Stimulated activated naive CD8-positive, alpha-beta T cell treated with anti-CD3 and anti-CD28 coated beads, Interleukin-15, Interleukin-2, amounts not matched to agents 100 ng/mL and 50 ng/mL, for 24 hours (primary cell): ENCODE results near the gene SCAF11.
"Not testable (repeated sequence)": the region's sequence is repeated elsewhere in the genome, so short reads cannot be mapped to it uniquely, and the experiment has no call there.

Source experiments
- H3K27ac Mint-ChIP-seq: one replicate; pipeline ENCODE4 v1.8.0; 2021; ENCODE audit warnings: mild to moderate bottlenecking, mixed read lengths
- H3K27me3 Mint-ChIP-seq: one replicate; pipeline ENCODE4 v1.8.0; 2021; ENCODE audit warnings: mixed read lengths
- H3K36me3 Mint-ChIP-seq: one replicate; pipeline ENCODE4 v1.8.0; 2021; ENCODE audit warnings: low read depth, mixed read lengths
- H3K4me1 Mint-ChIP-seq: one replicate; pipeline ENCODE4 v1.8.0; 2021; ENCODE audit warnings: low read depth, mixed read lengths
- H3K4me3 Mint-ChIP-seq: one replicate; pipeline ENCODE4 v1.8.0; 2021; ENCODE audit warnings: mild to moderate bottlenecking, mixed read lengths
- H3K9me3 Mint-ChIP-seq: one replicate; pipeline ENCODE4 v1.8.0; 2021; ENCODE audit warnings: mixed read lengths

SCAF11 gene, protein sequence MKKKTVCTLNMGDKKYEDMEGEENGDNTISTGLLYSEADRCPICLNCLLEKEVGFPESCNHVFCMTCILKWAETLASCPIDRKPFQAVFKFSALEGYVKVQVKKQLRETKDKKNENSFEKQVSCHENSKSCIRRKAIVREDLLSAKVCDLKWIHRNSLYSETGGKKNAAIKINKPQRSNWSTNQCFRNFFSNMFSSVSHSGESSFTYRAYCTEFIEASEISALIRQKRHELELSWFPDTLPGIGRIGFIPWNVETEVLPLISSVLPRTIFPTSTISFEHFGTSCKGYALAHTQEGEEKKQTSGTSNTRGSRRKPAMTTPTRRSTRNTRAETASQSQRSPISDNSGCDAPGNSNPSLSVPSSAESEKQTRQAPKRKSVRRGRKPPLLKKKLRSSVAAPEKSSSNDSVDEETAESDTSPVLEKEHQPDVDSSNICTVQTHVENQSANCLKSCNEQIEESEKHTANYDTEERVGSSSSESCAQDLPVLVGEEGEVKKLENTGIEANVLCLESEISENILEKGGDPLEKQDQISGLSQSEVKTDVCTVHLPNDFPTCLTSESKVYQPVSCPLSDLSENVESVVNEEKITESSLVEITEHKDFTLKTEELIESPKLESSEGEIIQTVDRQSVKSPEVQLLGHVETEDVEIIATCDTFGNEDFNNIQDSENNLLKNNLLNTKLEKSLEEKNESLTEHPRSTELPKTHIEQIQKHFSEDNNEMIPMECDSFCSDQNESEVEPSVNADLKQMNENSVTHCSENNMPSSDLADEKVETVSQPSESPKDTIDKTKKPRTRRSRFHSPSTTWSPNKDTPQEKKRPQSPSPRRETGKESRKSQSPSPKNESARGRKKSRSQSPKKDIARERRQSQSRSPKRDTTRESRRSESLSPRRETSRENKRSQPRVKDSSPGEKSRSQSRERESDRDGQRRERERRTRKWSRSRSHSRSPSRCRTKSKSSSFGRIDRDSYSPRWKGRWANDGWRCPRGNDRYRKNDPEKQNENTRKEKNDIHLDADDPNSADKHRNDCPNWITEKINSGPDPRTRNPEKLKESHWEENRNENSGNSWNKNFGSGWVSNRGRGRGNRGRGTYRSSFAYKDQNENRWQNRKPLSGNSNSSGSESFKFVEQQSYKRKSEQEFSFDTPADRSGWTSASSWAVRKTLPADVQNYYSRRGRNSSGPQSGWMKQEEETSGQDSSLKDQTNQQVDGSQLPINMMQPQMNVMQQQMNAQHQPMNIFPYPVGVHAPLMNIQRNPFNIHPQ (N-terminal part only)

DNA sequence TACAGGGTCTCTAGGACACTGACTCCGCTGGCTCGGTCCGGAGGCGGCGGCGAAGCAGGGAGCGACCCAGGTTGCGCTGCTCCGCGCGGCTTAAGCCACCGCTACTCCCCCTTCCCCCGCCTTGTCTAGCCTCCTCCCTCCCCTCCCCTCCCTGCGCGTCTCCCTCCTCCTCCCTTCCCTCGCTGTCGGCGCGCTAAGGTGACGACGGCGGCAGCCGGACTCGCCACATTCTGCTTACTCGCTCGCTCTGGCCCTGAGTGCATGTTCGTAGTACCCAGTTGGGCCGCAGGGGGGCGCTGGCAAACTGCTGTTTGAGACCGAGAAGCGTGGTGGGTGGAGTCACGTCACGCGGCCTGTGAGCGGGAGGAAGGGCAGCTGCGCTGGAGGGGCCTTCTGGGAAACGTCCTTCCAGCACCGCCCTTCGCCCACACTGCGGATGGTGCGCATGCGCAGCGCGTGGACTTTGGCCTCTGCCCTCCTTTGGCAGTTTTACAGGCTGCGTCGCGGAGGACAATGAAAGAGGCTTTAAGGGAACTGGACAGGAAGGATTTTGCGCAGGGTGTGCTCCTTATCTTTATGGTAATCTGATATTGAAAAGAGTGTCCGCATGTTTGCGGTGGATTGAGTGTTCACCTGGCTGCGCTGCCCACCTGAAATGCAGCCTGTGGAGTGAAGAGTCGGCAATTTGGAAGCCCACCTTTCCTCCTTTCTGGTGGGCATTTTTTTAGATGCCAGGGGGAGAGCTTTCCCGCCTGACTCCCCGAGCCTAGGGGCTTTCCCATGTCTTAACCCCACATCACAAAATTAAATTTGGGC lies at the start of gene SCAF11:
Gene SCAF11 (minus strand): TSS at position 107 of the 816 bp plus-strand sequence. CDS start 26,407 bp downstream, outside the sequence.
- Mint-ChIP-seq H3K4me1 (peaks cover 52% of the 10 kb centered on the region), H3K36me3 (peaks cover 33% of the 10 kb centered on the region), H3K9me3 (no peaks in the 10 kb centered on the region), H3K27ac (peak within 1 kb of the TSS; percentile 98), H3K27me3 (no peaks in the 10 kb centered on the region), H3K4me3 (peak within 1 kb of the TSS; percentile 95)

GRCh38 chr12:46037066-46037465 lies 46.7 kb upstream of the SCAF11 start:
- H3K27ac Mint-ChIP-seq, H3K36me3 Mint-ChIP-seq, H3K4me3 Mint-ChIP-seq, H3K9me3 Mint-ChIP-seq, H3K4me1 Mint-ChIP-seq: not testable (repeated sequence)
- H3K27me3 Mint-ChIP-seq: peaks cover 11% of the 10 kb centered on the region

DNA sequence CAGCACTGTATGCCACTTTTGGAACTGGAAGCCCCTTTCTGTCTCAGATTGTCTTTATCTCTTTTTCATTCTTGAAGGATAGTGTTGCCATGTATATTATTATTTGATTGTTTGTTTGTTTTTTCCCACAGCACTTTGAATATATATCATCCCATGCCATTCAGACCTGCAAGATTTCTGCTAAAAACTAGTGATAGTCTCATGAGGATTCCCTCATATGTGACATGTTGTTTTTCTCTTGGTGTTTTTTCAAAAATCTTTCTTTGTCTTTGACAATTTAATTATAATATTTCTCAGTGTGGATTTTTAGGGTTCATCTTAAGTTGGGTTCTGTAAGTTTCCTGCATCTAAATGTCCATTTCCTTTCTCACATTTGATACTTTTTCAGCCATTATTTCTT lies 36.8 kb upstream of the SCAF11 start:
- Mint-ChIP-seq H3K4me1 (no peaks in the 10 kb centered on the region), H3K36me3 (peaks cover 13% of the 10 kb centered on the region), H3K4me3 (no peak overlapping the region)

GRCh38 chr12:46024099-46024498 lies 33.7 kb upstream of the SCAF11 start:
- Mint-ChIP-seq H3K9me3 (peaks cover 47% of the 10 kb centered on the region), H3K4me1 (no peaks in the 10 kb centered on the region), H3K4me3 (no peak overlapping the region), H3K27ac (no peak overlapping the region), H3K36me3 (peaks cover 16% of the 10 kb centered on the region), H3K27me3 (peaks cover 26% of the 10 kb centered on the region)

More for the DNA sequence above, 36.8 kb upstream of the SCAF11 start:
- H3K27me3 Mint-ChIP-seq: peaks cover 7% of the 10 kb centered on the region
- H3K27ac Mint-ChIP-seq: no peak overlapping the region
- peaks cover 45% of the 10 kb centered on the region for H3K9me3 Mint-ChIP-seq

DNA sequence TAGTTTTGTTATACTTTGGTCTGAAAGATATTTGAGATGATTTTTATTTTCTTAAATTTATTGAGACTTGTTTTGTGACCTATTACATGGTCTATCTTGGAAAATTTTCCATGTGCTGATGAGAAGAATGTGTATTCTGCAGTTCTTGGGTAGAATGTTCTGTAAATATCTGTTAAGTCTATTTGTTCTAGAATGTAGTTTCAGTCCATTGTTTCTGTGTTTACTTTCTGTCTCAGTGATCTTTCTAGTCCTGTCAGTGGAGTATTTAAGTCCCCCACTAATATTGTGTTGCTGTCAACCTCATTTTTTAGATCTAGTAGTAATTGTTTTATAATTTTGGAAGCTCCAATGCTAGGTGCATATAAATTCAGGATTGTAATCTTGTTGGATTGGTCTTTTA lies 30.4 kb upstream of the SCAF11 start:
- H3K27ac Mint-ChIP-seq: no peak overlapping the region
- no peak overlapping the region for H3K4me3 Mint-ChIP-seq
- H3K27me3 Mint-ChIP-seq: peaks cover 22% of the 10 kb centered on the region
- H3K9me3 Mint-ChIP-seq: peaks cover 26% of the 10 kb centered on the region
- peaks cover 8% of the 10 kb centered on the region for H3K36me3 Mint-ChIP-seq
- H3K4me1 Mint-ChIP-seq: no peaks in the 10 kb centered on the region

GRCh38 chr12:46018712-46019111 lies 28.3 kb upstream of the SCAF11 start:
- not testable (repeated sequence) for H3K4me1 Mint-ChIP-seq, H3K27ac Mint-ChIP-seq, H3K36me3 Mint-ChIP-seq, H3K4me3 Mint-ChIP-seq
- Mint-ChIP-seq H3K9me3 (peaks cover 18% of the 10 kb centered on the region), H3K27me3 (peaks cover 22% of the 10 kb centered on the region)

- peaks cover 22% of the 10 kb centered on the region for H3K27me3 Mint-ChIP-seq
- not testable (repeated sequence) for H3K27ac Mint-ChIP-seq, H3K4me3 Mint-ChIP-seq, H3K36me3 Mint-ChIP-seq, H3K4me1 Mint-ChIP-seq
- peaks cover 18% of the 10 kb centered on the region for H3K9me3 Mint-ChIP-seq
Observed at GRCh38 chr12:46017866-46018375, 27.5 kb upstream of the SCAF11 start.

DNA sequence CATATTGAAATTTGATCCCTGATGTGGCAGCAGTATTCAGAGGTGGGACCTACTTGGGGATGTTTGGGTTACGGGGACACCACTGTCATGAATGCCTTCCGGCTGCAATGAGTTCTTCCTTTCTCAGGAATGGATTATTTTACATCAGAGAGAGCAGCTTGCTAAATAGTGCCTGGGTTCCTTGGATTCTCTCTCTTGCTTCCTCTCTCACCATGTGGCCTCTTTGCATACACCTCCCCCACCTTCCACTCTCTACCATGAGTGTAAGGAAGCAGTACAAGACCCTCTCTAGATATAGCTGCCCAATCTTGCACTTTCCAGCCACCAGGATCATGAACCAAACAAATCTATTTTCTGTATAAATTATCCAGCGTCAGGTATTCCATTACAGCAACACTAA lies 15.4 kb upstream of the SCAF11 start:
- no peaks in the 10 kb centered on the region for H3K9me3 Mint-ChIP-seq

DNA sequence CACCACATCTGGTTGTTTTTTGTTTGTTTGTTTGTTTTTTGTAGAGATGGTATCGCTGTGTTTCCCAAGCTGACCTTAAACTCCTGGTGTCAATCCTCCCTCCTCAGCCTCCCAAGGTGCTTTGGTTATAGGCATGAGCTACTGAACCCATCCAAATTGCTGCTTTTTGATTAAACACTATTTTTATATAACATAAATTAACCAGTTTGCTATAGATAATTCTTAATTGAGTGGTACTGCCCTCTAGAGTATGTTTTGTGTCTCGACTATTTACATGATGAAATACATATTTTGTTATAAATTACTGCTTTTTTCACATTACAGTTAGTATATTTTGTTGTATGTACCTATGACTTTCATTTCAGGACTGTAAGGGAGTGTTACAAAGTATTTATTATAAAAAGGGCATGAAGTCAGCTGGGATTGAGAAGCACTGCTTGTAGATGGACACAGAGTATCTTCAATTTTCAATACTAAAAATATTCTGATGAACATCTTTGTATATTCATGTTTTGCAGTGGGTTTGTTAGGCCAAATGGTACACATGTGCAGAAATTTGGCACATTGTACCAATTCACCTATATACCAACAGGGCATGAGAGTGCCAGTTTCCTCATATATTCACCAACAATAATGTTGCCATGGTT lies 14.9 kb upstream of the SCAF11 start:
- no peaks in the 10 kb centered on the region for H3K4me1 Mint-ChIP-seq
- no peaks in the 10 kb centered on the region for H3K36me3 Mint-ChIP-seq
- H3K27me3 Mint-ChIP-seq: no peaks in the 10 kb centered on the region
- H3K27ac Mint-ChIP-seq: no peak overlapping the region
- no peaks in the 10 kb centered on the region for H3K9me3 Mint-ChIP-seq
- no peak overlapping the region for H3K4me3 Mint-ChIP-seq

More for the DNA sequence above, 15.4 kb upstream of the SCAF11 start:
- H3K4me1 Mint-ChIP-seq: no peaks in the 10 kb centered on the region
- H3K27me3 Mint-ChIP-seq: no peaks in the 10 kb centered on the region
- H3K36me3 Mint-ChIP-seq: no peaks in the 10 kb centered on the region
- H3K4me3 Mint-ChIP-seq: no peak overlapping the region
- H3K27ac Mint-ChIP-seq: no peak overlapping the region

DNA sequence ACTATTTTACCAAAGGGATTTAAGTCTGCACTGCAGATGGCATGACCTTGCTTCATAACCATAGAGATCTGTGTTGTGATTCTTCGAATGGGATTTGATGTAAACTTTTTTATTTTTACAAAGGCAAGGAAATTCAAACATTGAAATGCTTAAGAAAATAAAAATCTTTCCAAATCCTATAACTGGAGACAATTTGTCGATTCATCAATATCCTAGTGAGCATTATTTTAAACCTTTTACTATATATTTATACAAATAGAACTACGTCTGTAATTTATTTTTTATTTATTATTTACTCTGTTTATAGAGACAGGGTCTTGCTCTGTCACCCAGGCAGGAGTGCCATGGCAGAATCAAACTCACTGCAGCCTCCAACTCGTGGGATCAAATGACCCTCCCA lies 14.3 kb upstream of the SCAF11 start:
- H3K4me3 Mint-ChIP-seq: no peak overlapping the region
- H3K9me3 Mint-ChIP-seq: no peaks in the 10 kb centered on the region
- H3K4me1 Mint-ChIP-seq: no peaks in the 10 kb centered on the region
- no peak overlapping the region for H3K27ac Mint-ChIP-seq
- no peaks in the 10 kb centered on the region for H3K27me3 Mint-ChIP-seq
- no peaks in the 10 kb centered on the region for H3K36me3 Mint-ChIP-seq

- not testable (repeated sequence) for H3K27me3 Mint-ChIP-seq, H3K36me3 Mint-ChIP-seq, H3K9me3 Mint-ChIP-seq, H3K27ac Mint-ChIP-seq, H3K4me1 Mint-ChIP-seq, H3K4me3 Mint-ChIP-seq
Observed at GRCh38 chr12:46000076-46000475, 9.7 kb upstream of the SCAF11 start.

GRCh38 chr12:45994736-45995135 lies 4.4 kb upstream of the SCAF11 start:
- Mint-ChIP-seq H3K4me1 (peaks cover 18% of the 10 kb centered on the region), H3K27ac (no peak overlapping the region), H3K9me3 (no peaks in the 10 kb centered on the region), H3K36me3 (peaks cover 6% of the 10 kb centered on the region), H3K4me3 (no peak overlapping the region), H3K27me3 (no peaks in the 10 kb centered on the region)

GRCh38 chr12:45991284-45992249 lies 1.2 kb upstream of the SCAF11 start:
- Mint-ChIP-seq H3K9me3 (no peaks in the 10 kb centered on the region), H3K4me3 (peak overlapping the region; percentile 95), H3K27ac (peak overlapping the region; percentile 98), H3K36me3 (peaks cover 24% of the 10 kb centered on the region), H3K27me3 (no peaks in the 10 kb centered on the region), H3K4me1 (peaks cover 43% of the 10 kb centered on the region)
